SW480 (cell line): ENCODE data around the gene SAE1.

Source experiments
- DNase-seq: peaks from one replicate; pipeline ENCODE4 v3.0.0-alpha.2; 2016; ENCODE audit warnings: low spot score

Gene SAE1

GRCh38 chr19:47106821-47107201 lies 23.8 kb upstream of the SAE1 start:
- DNase-seq: no peak

- DNase-seq: peak; percentile 55
Observed at GRCh38 chr19:47107202-47107952, 23.3 kb upstream of the SAE1 start.

GRCh38 chr19:47107953-47108746 lies 22.5 kb upstream of the SAE1 start:
- no peak for DNase-seq

GRCh38 chr19:47109177-47109540 lies 21.5 kb upstream of the SAE1 start:
- DNase-seq: no peak

GRCh38 chr19:47109541-47110375 lies 20.9 kb upstream of the SAE1 start:
- DNase-seq: peak; percentile 77

- peak; percentile 41 for DNase-seq
Observed at GRCh38 chr19:47110521-47111005, 20.1 kb upstream of the SAE1 start.

GRCh38 chr19:47111006-47111621 lies 19.5 kb upstream of the SAE1 start:
- DNase-seq: peak; percentile 39

- no peak for DNase-seq
Observed at GRCh38 chr19:47111682-47112165, 18.9 kb upstream of the SAE1 start.

GRCh38 chr19:47112166-47112996 lies 18.3 kb upstream of the SAE1 start:
- DNase-seq: peak; percentile 94

GRCh38 chr19:47112997-47113849 lies 17.4 kb upstream of the SAE1 start, which contains the start of gene ZC3H4:
ZC3H4 (minus strand) TSS chr19:47113776; CDS start chr19:47112584, 1,192 bp downstream.
- peak; percentile 100 for DNase-seq

GRCh38 chr19:47113850-47114651 lies 16.6 kb upstream of the SAE1 start:
- DNase-seq: peak; percentile 71

GRCh38 chr19:47120470-47121067 lies 10.1 kb upstream of the SAE1 start:
- DNase-seq: no peak

- peak; percentile 60 for DNase-seq
Observed at GRCh38 chr19:47122359-47123335, 8.0 kb upstream of the SAE1 start.

- no peak for DNase-seq
Observed at GRCh38 chr19:47123406-47123805, 7.2 kb upstream of the SAE1 start.

- peak; percentile 86 for DNase-seq
Observed at GRCh38 chr19:47124937-47125668, 5.5 kb upstream of the SAE1 start.

- DNase-seq: no peak
Observed at GRCh38 chr19:47125669-47125938, 5.0 kb upstream of the SAE1 start.

GRCh38 chr19:47129579-47129978 lies 1.1 kb upstream of the SAE1 start:
- no peak for DNase-seq
